Activated CD4-positive, alpha-beta T cell treated with anti-CD3 and anti-CD28 coated beads, Interleukin-2, Interleukin-4, amounts not matched to agents 100 ng/mL and 50 ng/mL, durations not matched to agents 16 hours and 8 hours (primary cell): ENCODE results near the gene SPDYC.
"Not testable (repeated sequence)": the region's sequence is repeated elsewhere in the genome, so short reads cannot be mapped to it uniquely, and the experiment has no call there.

Source experiments
- DNase-seq: peaks from one replicate; pipeline ENCODE4 v3.0.0-alpha.2; 2020; ENCODE audit warnings: low spot score

Gene SPDYC

GRCh38 chr11:65134240-65134951 is 35.6 kb upstream of the SPDYC start, which contains the start of gene SYVN1:
Gene SYVN1 (minus strand): TSS chr11:65134519. CDS start chr11:65133601, 918 bp downstream.
- DNase-seq: peak; percentile 89

DNA sequence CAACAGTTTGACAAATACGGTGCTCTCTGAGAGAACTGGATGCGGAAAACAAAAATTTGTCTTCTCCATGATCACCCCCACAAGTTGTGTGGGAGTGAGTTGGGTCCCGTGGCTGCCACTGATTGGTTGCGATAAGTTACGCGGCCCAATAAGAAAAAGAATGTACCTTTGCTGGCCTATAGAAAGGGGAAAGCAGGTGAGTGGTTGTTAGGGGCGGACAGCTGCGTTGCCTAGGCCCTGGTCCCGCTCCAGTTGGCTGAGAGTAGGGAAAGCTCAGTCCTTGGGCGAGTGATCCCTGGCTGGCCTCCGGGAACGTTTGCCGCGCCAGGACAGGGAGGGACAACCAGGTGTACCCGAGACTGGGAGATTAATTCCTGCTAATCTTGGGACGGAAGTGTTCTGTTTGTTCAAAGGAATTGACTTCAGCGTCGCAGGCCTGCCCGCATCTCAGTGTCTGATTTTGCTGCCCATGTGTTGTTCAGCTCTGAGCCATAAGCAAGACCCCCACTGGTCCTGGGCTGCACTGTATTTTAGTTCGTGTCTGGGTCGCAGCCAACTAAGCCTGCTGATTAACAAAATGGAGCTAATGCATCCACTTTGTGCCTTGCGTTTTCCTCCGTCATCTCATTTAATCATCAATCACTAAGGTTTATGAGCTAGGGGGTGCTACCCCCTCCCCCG is 34.9 kb upstream of the SPDYC start:
- DNase-seq: peak; percentile 93

- DNase-seq: no peak
These were observed 34.3 kb upstream of the SPDYC start for GRCh38 chr11:65135633-65136145.

DNA sequence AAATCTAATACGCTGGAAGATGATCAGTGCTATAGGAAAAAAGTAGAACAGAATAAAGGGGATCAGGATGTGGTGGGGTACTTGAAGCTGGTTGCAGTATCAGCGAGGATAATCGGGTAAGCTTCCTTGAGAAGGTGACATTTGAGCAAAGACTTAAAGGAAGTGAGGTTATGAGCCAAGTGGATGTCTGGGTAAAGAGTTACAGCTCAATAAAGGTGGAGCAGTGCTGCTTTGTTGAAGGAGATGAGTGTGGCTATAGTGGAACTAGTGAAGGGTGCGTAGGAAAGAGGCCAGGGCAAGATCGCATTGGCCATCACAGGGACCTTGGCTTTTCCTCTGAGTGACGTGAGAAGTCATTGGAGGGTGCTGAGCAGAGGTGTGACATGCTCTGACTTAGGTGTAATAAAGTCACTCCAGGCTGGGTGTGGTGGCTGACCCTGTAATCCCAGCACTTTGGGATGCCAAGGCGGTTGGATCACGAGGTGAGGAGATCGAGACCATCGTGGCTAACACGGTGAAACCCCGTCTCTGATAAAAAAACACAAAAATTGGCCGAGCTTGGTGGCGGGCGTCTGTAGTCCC is 33.4 kb upstream of the SPDYC start:
- no peak for DNase-seq

DNA sequence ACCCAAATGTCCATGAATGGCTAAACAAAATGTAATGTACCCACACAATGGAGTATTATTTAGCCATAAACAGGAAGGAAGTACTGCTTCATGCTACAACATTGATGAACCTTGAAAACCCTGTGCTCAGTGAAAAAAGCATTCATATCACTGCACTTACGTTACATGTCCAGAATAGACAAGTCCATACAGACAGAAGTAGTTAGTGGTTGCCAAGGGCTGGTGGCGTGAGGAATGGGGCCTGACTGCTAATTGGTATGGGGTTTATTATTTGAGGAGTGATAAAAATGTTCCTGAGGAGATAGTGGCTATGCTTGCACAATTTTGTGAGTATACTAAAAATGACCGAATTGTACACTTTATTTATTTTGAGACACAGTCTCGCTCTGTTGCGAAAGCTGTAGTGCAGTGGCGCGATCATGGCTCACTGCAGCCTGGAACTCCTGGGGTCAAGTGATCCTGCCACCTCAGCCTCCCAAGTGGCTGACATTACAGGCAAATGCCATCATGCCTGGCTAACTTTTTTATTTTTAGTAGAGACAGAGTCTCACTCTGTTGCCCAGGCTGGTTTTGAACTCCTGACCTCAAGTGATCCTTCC is 28.0 kb upstream of the SPDYC start:
- DNase-seq: no peak

DNA sequence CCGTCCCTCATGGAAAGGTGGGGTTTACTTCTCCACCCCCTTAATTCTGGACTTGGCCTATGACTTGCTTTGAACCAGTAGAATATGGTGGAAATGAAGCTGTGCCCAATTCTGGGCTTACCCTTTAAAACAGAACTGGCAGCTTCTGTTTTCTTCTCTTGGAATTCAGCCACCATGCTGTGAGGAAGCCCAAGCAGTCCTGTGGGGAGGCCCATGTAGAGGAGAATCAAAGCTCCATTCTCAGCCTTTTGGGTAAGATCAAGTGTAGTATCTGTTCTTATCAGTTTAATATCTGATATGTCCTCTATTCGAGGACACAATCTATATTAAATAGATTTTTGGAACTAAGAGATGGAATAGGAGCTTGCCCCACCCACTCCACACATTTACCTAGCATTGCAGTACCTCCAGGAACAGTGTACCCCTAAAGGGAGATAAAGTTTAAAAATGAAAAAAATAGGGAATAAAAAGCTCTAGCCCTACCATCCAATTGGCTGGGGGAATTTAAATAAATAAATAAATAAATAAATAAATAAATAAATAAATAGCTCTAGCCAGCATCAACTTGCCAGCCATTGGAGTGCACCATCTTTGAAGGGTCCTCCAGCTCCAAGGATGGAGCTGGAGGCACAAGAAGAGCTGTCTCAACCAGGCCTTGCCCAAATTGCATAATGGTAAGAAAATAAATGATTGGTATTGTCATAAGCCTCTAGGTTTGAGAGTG is 22.5 kb upstream of the SPDYC start:
- DNase-seq: no peak

- no peak for DNase-seq
These were observed 21.4 kb upstream of the SPDYC start for GRCh38 chr11:65148657-65149056.

DNA sequence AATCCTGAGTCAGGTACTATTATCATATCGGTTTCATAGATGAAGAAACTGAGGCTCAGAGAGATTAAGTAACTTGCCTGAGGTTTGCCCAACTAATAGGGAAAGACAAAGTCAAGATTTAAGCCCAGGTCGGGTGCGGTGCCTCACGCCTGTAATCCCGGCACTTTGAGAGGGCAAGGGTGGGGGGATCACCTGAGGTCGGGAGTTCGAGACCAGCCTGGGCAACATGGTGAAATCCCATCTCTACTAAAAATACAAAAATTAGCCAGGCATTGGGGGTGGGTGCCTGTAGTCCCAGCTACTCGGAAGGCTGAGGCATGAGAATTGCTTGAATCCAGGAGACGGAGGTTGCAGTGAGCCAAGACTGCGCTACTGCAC is 19.9 kb upstream of the SPDYC start:
- DNase-seq: not testable (repeated sequence)

DNA sequence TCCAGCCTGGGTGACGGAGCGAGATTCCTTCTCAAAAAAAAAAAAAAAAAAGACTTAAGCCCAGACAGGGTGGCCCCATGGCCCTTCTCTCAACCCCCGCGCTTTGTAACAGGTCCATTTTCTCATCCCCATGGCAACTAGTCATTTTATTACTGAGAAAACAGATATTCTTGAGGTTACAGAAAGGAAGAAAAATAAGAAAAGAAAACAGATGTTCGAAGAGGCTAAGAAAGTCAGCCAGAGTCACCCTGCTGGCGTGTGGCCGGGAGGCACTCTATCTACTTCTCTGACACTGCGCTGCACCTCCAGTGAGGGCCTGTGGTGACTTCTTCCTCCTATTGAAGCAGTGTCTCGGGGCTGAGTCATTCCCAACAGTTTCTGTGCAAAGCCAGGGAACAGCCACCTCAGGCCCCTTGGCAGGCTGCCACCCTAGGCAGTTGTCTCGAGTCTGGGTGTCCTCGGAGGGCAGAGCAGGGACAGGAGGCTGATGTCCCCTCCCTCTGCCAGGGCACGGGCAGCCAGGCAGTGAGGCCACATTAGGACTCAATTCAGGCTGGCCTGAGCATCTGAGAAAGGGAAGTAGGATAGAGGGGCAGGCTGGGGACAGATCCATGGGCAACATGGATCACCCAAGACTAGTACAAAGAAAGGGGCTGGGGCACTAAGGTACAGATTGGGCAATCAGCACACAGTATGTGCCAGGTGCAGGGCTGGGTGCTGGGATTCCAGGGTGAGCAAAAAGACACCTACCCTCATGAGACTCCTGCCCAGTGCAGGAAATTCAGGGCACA is 19.3 kb upstream of the SPDYC start:
- peak; percentile 31 for DNase-seq

- DNase-seq: no peak
These were observed 18.6 kb upstream of the SPDYC start for GRCh38 chr11:65151331-65151899.

DNA sequence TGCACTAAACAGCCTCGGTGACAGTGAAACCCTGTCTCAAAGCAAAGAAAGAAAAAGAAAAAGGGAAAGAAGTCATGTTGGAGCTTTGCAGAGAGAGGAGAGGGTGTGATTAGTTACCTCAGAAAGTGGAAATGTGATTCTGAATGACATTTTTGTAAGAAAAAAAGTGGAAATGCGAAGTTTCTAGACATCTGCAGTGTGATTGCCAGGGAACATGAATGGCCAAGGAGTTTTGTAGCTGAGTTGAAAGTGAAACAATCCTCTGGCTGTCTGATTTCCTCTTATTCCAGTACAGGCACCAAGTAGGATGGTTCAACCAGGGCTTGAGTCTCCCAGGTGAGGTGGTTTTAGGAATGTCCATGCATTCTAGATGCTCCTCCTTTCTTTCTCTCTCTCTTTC is 17.9 kb upstream of the SPDYC start:
- DNase-seq: no peak

DNA sequence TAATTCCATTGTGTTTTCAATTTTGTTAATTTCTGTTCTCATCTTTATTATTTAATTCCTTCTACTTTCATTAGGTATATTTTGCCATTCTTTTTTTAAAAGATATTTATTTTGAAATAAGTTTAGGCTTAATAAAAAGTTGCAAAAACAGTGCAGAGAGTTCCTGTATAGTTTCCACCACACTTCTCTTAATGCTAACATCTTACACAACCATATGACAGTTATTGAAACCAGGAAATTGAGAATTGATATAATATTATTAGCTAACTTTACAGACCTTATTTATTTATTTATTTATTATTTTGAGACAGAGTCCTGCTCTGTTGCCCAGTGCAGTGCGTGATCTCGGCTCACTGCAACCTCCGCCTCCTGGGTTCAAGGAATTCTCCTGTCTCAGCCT is 13.8 kb upstream of the SPDYC start:
- no peak for DNase-seq

DNA sequence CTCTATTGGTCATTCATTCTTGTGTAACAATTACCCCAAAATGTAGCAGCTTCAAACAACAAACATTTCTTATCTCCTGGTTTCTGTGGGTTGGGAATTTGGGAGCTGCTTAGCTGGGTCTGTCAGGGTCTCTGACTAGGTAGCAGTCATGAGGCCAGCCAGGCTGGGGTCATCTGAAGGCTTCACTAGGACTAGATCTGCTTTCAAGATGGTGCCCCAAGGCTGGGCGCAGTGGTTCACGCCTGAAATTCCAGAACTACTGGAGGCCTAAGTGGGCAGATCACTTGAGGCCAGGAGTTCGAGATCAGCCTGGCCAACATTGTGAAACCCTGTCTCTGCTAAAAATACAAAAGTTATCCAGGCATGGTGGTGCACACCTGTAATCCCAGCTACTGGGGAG is 13.1 kb upstream of the SPDYC start:
- no peak for DNase-seq

DNA sequence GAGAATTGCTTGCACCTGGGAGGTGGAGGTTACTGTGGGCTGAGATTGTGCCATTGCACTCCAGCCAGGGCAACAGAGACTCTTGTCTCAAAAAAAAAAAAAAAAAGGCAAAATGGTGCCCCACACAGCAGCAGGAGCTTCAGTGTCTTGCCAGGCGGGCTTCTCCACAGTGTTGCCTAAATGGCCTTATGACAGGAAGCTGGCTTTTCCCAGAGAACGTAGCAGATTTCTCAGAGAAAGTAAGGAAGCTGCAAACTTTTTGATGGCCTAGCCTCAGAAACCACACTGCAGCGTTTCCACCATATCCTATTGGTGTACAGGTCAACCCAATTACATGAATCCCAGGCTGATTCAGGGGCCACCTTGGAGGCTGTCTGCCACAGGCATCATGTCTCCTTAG is 12.7 kb upstream of the SPDYC start:
- no peak for DNase-seq

GRCh38 chr11:65159012-65159411 is 11.0 kb upstream of the SPDYC start:
- no peak for DNase-seq

- DNase-seq: no peak
These were observed 9.4 kb upstream of the SPDYC start for GRCh38 chr11:65160643-65161042.

DNA sequence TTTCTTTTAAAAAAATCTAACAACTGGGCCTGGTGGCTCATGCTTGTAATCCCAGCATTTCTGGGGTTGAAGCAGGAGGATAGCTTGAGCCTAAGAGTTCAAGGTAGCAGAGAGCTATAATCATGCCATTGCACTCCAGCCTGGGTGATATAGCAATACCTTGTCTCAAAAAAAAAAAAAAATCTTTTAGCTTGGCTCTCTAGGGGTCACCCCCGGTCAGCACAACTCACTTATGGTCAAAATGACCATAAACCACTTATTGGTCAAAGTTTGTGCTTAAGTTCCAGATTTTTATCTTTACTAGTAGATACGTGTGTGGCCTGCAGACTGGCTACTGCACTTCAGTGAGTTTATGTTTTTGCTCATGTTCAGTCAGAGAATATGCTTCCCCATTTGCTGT is 6.3 kb upstream of the SPDYC start:
- no peak for DNase-seq

DNA sequence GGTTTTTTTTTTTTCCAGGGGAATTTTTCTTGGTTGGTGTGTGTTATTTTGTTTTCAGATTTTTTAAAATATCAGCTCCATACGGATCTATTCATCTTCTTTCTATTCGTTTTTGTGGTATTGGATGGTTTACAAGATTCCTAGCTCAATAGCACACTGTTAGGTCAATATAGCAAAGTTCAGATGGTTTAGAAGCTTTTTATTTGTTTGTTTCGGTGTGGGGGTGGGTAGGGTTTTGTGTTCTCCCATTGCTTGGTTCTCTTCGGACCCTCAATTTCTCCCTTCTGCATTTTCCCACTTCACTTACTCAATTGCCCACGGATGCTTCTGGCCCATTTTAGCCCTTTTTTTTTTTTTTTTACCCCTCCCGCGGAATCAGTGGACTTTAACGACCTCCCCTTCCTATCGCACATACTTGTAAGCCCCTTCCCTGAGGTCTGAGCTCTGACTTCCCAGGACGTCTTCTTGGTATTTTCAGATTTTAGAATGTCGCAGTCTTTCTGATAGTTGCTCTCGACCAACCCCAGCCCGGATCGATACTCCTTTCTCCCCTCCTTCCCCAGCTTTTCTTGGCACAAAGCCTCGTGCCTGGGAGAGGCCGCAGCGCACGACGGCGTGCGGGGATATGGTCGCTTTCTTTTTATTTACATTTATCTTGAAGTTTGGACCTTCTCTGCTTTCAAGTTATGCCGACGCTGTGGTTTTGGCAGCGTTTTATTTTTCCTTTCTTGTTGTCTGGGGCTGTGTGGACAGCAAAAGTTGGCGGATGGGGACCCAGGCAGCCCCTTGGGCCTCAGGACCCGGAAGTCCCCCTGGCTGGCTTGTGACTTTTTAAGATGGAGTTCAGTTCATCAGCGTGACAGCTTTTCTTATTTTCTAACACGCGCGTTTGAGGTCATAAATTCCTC is 4.4 kb upstream of the SPDYC start:
- DNase-seq: no peak

GRCh38 chr11:65166893-65167292 is 3.1 kb upstream of the SPDYC start:
- no peak for DNase-seq

DNA sequence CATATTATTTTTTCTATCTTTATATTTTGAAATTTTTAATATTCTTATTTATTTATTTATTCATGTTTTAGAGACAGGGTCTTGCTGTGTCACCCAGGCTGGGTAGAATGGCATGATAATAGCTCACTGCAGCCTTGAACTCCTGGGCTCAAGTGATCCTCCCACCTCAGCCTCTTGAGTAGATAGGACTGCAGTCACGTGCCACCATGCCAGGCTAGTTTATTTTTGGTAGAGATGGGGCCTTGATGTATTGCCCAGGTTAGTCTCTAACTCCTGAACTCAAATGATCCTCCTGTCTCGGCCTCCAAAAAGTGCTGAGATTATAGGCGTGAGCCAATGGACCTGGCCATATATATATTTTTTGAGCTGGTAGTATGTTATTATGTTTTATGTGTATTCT is 2.4 kb upstream of the SPDYC start:
- DNase-seq: no peak
